Activated gamma-delta T cell (primary cell): Measurements from ENCODE around the gene ADAP1.

ENCODE experiments used
- DNase-seq: peaks from one replicate; lab custom pipeline; 2025; lab: John Stamatoyannopoulos, UW

The ADAP1 gene

GRCh38 chr7:862157-862556 lies 92.3 kb downstream of the ADAP1 start:
- DNase-seq: no peak

- no peak for DNase-seq
Measured at GRCh38 chr7:861222-861621, 93.3 kb downstream of the ADAP1 start.

GRCh38 chr7:860149-860548 lies 94.3 kb downstream of the ADAP1 start:
- no peak for DNase-seq

GRCh38 chr7:859359-860030 lies 95.0 kb downstream of the ADAP1 start:
- no peak for DNase-seq

GRCh38 chr7:857661-858060 lies 96.8 kb downstream of the ADAP1 start:
- DNase-seq: no peak

- no peak for DNase-seq
Measured at GRCh38 chr7:856444-857095, 97.9 kb downstream of the ADAP1 start.

- no peak for DNase-seq
Measured at GRCh38 chr7:855686-856369, 98.7 kb downstream of the ADAP1 start.

- no peak for DNase-seq
Measured at GRCh38 chr7:854118-854775, 100.2 kb downstream of the ADAP1 start.

GRCh38 chr7:853366-854117 lies 100.9 kb downstream of the ADAP1 start:
- no peak for DNase-seq

- no peak for DNase-seq
Measured at GRCh38 chr7:851204-851603, 103.3 kb downstream of the ADAP1 start.

GRCh38 chr7:849781-850180 lies 104.7 kb downstream of the ADAP1 start:
- no peak for DNase-seq

- no peak for DNase-seq
Measured at GRCh38 chr7:849145-849544, 105.3 kb downstream of the ADAP1 start.
